HG03521 (cell line): ENCODE results near the gene MCTP1.
"Not testable (repeated sequence)": the region's sequence is repeated elsewhere in the genome, so short reads cannot be mapped to it uniquely, and the experiment has no call there.

ENCODE experiments used
- ATAC-seq: cut with Tn5 transposase; IDR thresholded peaks from one replicate; pipeline ENCODE4 v1.9.1; 2021; ENCODE audit warnings: mild to moderate bottlenecking, moderate library complexity; ENCODE audit not compliant: unreplicated experiment

Gene MCTP1

DNA sequence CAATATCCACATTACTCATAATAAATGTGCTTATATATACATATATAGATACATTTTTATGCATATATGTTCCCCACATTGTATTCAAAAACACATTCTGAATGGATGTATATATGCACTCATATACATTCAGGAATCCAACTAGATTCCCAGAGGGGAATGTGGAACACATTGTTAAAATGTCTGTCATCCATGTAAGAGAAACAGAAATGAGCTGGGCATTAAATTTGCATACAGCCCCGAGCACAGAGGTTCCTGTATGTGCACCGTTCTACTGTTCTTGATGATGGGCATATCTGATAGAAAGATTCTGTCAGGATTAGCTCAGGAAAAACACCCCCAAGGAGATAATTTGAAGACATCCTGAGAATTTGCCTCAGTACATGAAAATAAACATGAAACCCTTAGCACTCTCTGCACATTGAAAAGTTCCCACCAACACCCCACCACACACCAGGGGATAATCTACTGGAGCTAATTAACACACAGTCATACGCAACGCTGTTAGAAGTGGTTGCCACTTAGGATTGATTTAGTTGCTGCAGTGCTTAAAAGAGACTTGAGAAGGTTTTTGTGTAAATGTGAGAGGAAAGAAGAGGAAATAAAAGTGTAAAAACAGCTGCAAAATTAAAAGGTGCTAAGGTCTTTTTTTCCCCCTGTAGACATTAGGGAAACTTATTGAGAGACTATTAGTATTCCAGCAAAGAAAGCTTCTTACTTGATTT, 443.1 kb downstream of the MCTP1 start:
- no peak for ATAC-seq

DNA sequence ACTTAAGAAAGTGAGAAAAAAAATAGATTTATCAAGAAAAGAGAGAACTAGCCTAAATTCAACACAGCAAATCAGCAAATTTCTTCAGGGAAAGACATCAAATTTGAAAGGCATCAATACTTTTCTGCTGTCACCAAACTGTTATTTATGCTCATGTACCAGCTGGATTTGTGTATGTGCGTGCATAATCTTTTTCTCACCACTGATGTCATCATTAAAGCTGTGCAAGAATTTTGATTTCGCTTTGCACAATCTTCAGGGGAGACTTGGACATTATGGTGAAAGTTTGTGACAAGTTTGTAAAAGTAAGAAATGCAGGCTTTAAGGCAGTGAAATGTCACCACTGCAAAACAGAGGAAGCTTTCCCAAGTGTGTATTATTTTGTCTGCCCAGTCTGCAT, 451.0 kb downstream of the MCTP1 start:
- no peak for ATAC-seq

DNA sequence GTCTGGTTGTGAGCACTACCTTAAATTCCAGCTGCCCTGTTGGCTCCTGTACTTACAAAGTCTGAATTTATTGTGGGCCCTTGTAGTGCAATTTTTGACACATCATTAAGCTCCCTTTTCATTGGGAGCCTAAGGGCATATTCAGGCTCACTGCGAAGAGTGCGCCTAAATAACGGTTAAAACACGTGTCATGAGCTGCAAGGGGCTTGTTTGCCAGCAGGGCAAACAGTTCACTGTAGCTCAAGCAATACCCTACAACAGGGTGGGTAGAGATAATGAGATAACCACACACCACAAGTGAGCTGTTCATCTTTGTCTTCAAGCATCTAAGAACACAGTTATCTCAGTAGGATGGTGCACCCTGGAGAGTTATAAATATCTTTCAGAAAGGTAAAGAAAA, 452.2 kb downstream of the MCTP1 start:
- ATAC-seq, result no peak

DNA sequence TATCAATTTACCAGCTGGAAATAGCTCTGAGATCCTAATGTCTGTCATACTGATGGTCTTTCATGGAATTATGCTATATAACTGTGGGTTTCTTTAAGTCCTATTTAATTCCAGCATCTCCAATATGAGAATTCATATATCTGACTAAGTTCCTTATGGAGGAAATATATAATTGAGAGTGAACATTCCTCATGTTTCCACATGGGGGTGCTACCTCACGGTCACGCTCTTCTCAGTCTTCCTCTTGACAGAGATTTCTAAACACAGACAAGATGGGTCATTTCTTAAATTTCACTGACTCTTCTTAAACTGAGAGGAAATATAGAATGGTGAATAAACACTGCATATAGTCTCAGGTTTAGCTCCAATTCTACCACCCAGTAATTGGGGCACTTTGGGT, 454.4 kb downstream of the MCTP1 start:
- no peak for ATAC-seq

DNA sequence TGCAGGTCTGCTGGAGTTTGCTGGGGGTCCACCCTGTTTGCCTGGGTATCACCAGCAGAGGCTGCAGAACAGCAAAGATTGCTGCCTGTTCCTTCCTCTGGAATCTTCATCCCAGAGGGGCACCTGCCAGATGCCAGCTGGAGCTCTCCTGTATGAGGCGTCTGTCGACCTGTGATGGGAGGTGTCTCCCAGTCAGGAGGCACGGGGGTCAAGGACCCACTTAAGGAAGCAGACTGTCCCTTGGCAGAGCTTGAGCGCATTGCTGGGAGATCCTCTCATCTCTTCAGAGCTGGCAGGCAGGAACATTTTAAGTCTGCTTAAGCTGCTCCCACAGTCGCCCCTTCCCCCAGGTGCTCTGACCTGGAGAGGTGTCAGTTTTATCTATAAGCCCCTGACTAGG, 456.7 kb downstream of the MCTP1 start:
- not testable (repeated sequence) for ATAC-seq

DNA sequence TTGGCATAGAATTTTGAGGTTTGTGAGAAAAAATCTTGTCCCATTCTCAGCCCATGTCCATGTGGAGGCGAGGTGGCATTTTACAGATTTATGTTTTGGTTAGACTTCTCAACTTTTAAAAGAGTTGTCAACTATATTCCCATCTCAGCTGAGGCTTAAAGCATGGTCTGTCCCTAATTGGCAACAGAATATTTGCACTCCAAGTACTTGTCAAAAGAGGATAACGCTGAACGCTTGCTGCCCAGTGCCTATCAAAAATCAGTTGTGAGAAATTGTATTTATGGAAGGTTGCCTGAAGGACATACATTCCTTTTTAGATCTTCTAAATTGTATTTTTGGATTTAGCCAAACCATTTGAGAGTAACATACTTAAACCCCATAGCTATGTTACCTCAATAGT, 464.4 kb downstream of the MCTP1 start:
- no peak for ATAC-seq

DNA sequence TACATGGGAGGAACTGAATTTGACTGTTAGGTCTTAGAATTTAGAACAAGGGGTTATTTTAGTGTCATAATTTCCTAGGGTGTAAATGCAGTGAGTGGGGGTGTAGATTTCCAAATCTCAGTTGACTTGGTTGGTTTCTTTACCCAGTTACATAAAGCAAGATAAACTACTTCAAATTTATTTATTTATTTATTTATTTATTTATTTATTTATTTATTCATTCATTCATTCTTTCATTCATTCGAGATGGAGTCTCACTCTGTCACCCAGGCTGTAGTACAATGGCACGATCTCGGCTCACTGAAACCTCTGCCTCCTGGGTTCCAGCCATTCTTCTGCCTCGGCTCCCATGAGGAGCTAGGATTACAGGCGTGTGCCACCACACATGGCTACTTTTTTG, 466.0 kb downstream of the MCTP1 start:
- ATAC-seq, result no peak

DNA sequence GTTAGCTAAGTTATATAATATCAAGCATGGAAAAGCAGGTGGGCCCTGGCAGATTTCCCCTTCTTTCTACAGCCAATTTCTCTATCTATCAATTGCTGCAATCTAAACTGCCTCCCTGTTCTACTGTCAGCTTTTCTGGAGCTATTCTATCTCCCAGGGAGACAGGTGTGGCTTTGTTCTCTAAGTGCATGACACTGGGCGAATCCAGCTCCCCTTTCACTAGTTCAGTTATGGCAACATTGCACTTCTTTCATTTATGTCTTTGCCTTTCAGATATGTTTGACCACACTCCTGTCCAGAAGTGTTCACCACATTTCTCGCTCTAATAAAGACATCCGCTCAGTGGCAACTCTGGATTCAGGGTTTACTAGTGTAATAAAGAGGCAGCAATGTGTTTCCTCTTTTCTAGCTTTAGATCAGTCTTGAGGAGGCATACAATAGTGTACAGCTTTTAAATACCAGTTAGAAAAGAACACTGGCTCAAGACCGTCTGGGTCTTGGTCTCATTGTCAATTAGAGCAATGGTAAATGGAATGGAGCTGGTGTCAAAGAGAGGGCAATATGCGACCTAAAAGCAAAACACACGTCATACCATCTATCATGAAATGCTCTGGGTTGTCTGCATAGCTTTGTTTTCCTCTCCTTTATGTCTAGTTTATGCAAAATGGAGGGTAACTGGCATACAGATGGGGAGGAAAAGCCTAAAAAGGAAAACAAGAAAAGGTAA, 469.4 kb downstream of the MCTP1 start:
- ATAC-seq, result no peak

DNA sequence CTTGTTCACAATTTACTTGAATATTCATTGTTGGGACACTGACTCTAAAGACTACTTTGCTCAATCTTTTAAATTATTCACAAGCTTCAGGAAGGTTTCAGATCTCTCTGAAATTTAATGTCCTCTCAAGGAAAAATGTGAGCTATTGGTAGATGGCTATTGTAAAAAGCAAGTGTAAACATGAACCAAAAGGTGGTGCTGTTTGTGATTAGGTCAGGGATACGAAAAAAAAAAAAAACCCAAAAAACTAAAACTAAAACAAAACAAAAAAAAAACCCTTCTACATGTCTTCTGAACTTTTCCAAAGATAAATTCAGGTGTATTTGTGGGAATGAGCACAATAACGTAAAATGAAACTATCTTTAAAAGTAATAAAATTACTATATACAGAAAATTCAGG, 472.7 kb downstream of the MCTP1 start:
- ATAC-seq, result no peak

DNA sequence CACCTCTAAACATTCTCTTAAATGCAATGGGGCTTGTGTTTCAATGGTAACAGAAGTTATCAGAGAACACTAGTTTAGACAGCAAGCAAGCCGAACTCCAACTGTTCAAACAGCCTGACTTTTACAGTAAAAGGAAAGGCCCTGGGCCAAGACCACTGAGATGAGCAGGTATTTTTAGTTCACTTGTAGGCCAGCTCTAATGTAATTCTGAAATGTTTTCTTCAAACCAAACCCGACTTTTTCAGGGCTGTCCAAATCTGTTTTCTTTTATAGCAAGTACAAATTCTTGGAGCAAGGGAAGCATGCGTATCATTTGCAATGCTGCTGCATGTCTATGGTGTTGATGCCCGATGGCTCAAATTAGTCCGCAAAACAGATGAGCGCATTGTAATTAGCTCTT, 473.6 kb downstream of the MCTP1 start:
- no peak for ATAC-seq

DNA sequence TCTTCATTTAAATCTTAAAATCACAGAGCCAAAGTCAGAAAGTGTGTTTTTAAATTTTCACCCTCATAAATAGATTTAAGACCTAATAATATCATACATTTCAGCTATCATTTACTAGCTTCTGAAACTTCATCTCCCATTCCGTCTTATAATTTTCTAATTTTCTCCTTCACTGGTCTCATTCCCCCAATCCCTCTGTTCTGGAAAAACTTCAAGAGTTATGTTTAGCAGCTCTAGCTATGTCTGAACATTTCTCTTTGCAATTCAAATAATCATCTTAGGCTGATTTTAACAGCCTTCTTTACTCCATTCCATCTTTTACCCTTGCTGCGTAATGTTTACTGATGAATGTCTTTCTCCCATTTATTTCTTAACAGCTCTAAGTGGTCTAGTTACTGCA, 474.0 kb downstream of the MCTP1 start:
- no peak for ATAC-seq

DNA sequence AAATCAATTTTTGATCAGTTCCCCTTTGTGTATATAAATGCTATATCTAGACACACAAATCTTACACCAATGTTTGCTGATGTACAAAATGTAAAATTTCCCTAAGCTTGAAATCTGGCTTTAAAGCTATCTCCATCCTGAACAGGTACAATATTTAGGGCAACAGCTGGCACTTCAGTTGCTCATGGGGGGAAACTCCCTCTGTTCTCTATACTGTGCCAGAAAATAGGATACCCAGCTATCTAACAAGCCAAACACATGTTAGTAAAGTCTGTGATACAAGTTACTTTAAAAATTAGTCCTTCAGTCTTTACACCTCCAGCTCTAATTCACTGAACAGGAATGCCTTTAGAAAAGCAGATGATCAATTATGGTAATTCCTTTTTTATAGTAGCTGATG, 474.6 kb downstream of the MCTP1 start:
- ATAC-seq, result no peak

DNA sequence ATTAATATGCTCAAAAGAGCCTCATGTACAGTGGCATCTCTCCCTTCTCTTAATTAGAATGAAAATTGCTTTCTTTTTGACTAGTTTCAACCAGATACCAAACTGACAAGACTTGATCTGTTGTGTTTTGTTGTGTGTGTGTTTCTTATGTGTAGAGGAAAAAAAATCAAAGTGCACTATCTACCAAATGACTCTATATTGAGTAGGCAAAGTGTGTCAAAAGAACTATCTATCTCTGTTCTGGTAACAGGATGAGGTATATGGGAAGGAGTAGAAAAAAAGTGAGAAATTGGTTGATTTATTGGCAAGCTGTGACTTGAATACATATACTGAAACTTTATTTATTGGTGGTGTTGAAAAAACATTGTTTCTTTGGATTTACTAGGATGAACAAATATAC, 476.4 kb downstream of the MCTP1 start:
- no peak for ATAC-seq

DNA sequence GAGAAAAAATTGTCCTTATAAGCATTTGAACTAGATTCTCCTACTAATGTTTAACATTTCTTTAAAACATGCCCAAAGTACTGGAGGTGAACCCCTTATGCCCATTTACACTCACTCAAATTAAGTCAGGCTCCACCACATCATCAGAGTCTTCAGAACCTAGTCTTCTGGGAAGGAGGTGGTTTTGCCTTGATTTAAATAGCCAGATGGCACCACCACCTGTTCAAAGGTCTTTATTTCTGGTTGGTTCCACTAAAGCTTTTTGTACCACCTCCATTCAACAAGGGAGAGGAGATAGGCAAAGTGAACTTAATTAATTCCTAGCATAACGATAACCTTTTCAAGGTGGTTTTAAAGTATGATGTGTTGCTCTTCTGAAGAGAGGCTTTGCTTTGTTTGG, 476.9 kb downstream of the MCTP1 start:
- no peak for ATAC-seq

DNA sequence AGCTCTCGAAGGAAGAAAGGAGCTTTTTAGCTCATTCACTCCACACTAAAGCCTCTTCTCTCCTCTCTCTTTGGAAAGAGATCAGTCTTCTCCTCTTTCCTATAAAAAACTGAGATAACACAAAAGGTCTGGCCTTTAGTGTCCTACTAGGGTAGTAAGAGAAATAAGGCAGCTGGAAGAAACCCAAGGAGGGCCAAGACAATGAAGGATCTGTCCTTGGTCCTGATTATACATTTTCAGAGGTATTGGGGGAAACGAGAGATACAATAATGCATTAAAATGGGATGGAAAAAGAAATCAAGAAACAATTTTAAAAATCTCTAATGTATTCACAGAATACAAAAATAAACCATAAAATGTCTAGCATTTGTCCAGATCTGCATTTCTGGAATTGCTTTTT, 482.4 kb downstream of the MCTP1 start:
- no peak for ATAC-seq

DNA sequence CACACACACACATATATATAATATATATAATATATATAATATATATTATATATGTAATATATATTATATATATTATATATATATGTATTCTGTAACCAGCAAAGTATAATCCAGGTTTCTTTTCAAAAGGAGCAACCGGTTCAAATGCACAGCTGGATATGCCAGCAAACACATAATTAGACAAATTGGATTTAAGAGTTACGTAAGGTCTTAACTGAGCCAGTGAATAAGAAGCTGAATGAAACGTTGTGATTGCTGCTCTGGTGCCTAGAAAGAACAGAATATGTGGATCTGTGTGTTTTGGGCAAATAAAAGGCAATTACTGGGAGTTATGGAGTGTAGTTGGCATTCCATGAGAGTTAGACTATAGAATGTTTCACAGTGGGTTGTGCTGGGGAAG, 488.3 kb downstream of the MCTP1 start:
- ATAC-seq, result no peak

DNA sequence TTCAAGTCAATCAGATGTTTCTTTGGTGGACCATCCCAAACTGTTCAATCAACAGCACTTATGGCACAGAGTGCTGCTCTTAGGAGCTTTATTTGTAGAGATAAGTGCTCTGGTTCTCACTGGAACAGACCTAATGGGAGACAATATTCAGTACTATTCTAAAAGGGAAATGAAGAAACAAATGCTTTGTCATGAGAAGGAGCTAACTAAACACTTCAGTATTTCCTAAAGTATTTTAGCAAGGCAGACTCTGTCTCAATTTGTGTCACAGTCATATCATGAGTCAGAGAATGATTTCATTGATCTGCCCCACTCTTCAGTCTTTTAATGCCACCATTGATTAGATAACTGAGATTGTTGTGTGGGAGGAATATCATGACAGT, 491.1 kb downstream of the MCTP1 start:
- peak; percentile 26 for ATAC-seq

DNA sequence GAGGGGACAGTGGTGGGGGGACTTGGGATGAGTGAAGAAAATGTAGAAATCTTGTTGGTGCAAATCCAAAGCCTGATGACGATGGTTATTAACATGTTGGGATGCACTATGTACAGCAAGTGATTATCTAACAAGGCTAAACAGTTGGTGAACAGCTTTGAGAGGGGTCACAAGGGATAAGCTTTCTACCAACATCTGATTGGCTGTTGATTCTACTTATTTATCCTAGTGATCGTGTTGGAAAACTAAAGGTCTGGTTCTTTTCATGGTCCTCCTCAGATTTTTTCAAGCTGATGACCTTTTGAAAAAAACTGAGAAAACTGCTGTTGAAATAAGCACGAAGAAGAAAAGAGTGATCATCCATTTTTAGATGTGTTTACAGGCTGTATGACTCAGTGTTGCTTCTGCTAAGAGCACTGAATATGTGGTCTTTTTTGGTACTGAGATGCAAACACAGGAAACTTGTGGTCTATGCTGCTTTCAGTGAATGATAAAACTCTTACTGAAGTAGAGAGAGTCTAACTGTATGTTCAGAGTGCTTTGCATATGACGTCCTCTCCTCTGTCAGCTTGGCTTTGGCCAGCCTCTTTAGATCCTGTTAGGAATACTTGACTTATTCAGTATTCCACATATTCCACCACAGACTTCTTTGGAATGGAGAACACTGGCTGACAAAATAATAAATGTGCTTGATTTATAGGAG, 491.6 kb downstream of the MCTP1 start:
- peak; percentile 99 for ATAC-seq

DNA sequence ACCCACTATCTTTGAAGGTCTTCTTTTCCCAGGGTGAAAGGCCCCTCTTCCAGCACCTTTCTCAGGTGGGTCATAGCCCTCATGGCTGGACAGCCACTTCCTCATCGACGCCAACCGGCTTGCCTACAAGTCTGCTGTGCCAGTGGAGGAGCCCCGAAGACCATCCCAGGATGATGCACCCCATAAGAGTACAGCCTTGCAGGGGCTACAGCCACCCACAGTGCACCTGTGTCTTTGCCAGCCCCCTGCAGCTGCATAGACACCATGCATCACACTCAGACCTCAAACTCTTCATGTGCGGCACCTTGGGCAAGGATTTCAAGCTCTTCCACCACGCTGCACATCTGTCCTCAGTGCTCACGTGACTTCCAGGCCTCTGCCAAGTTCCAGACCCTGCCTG, 493.1 kb downstream of the MCTP1 start:
- no peak for ATAC-seq

DNA sequence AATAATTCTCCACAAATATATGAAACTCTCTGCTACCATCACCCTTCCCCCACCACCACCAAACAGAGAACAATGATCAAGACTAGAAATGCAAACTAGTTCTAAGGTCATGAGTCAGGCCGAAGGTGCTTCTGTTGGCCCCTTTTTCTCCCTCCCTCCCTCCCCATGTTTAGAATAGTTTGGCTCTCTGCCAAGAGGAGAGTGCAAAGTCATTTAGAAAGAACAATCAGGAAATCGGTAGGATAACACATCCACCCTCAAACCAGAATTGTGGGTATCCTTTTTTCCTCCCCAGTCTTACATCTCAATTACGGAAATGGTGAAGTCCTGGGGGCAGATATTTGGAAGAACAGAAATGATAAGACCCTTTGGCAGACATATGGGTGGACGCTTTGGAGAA, 496.4 kb downstream of the MCTP1 start:
- ATAC-seq, result no peak

DNA sequence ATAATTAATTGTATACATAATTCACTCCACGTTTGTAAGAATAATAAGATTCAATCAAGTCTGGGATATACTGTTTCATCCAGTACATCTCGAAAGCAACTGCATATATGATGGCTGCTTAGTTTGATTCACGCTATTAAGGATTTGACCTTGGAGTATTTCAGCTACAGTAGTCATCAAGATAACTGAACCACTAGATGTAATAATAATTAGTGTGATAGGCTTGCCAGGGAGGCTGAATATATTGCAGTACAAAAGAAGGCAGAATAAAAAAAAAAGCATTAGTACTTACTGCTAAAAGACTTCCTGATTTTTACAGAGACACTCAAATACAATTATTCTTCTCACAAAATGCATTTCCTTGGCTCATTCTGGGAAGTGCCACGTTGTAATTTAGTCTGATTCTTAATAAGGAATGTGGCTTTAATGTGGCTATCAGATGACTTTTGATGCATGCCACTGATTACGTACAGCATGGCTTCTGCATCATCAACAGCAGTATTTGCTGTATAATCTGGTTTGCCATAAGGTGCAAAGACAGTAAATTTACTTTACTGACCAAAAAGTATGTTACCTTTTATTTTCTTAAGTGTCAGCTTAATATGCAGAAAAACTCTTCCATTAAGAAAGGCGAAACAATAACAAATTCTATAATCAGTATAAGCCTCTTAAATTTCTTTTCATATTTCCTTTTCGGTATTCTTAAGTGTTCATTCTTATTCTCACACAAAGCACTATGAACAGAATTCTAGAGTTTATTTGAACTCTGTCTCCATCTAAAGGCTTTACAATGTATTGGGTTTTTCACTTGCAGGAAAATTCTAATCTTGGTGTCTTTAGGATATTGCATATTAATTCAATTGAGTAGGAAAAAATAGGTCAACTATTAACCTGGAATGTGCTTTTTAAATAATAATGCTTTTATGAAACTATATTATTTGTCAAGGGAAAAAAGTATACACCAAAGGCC, 500.1 kb downstream of the MCTP1 start:
- ATAC-seq, result no peak
